ENCODE results near the gene BUD31. TPM values are rescaled to one million over a fixed set of nuclear protein-coding genes. Genes with fewer than 3 reads are reported as not detected.
A peak's percentile ranks its signal among the peaks of the same experiment; 100 is the strongest.
"Not testable (repeated sequence)": the region's sequence is repeated elsewhere in the genome, so short reads cannot be mapped to it uniquely, and the experiment has no call there.

BUD31 gene
- total RNA-seq, 4 donors from 2014 or later = 44.7 to 82.0 (median 58.4) TPM

DNA sequence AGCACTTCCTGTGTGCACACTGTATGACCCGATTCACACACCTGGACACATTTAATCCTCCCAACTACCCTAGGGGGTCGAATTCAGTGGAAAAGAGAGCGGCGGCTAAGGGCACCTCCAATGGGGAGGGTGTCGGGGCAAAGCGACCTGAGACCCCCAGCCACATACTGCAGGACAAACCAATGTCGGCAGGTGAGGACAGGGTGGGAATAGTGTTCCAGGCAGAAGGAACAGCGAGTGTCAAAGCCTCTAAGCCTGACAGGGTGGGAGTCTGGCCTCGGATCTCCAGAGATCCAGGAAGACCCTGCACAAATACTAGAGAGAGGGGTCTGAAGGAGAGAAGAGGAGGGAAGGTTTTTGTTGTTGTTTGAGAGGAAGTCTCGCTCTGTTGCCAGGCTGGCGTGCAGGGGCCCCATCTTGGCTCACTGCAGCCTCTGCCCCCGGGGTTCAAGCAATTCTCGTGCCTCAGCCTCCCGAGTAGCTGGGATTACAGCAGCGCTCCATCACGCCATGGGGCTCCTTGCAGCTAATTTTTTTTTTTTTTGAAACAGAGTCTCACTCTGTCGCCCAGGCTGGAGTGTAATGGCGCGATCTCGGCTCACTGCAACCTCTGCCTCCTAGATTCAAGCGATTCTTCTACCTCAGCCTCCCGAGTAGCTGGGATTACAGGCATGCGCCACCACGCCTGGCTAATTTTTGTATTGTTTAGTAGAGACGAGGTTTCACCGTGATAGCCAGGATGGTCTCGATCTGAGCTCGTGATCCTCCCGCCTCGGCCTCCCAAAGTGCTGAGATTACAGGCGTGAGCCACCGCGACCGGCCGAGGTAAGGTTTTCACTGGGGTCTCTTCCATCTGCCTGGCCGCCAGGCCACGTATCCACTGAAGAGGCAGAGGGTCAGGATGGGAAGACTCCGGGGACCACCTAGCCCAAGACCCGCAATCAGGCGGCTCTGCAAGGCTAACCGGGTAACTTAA lies 35.4 kb upstream of the BUD31 start:
- H3K27me3 ChIP-seq = no peaks in the 10 kb centered on the region
- TF ChIP-seq POLR2A (IDR thresholded peaks at IDR 0.05) = no peak
- TF ChIP-seq, protein P1, sequence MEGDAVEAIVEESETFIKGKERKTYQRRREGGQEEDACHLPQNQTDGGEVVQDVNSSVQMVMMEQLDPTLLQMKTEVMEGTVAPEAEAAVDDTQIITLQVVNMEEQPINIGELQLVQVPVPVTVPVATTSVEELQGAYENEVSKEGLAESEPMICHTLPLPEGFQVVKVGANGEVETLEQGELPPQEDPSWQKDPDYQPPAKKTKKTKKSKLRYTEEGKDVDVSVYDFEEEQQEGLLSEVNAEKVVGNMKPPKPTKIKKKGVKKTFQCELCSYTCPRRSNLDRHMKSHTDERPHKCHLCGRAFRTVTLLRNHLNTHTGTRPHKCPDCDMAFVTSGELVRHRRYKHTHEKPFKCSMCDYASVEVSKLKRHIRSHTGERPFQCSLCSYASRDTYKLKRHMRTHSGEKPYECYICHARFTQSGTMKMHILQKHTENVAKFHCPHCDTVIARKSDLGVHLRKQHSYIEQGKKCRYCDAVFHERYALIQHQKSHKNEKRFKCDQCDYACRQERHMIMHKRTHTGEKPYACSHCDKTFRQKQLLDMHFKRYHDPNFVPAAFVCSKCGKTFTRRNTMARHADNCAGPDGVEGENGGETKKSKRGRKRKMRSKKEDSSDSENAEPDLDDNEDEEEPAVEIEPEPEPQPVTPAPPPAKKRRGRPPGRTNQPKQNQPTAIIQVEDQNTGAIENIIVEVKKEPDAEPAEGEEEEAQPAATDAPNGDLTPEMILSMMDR (IDR thresholded peaks at IDR 0.05) = no peak
- peaks cover 0 to 10% (median 0%) of the 10 kb centered on the region in 3 donors for H3K36me3 ChIP-seq
- DNase-seq = no peak
- peak overlapping the region; percentile 86 to 99 (median 90) for H3K4me3 ChIP-seq
- peak overlapping the region; percentile 92 to 99 (median 98) for H3K27ac ChIP-seq
- peaks cover 0 to 18% (median 4%) of the 10 kb centered on the region in 4 donors for H3K4me1 ChIP-seq
- H3K9me3 ChIP-seq = no peaks in the 10 kb centered on the region

DNA sequence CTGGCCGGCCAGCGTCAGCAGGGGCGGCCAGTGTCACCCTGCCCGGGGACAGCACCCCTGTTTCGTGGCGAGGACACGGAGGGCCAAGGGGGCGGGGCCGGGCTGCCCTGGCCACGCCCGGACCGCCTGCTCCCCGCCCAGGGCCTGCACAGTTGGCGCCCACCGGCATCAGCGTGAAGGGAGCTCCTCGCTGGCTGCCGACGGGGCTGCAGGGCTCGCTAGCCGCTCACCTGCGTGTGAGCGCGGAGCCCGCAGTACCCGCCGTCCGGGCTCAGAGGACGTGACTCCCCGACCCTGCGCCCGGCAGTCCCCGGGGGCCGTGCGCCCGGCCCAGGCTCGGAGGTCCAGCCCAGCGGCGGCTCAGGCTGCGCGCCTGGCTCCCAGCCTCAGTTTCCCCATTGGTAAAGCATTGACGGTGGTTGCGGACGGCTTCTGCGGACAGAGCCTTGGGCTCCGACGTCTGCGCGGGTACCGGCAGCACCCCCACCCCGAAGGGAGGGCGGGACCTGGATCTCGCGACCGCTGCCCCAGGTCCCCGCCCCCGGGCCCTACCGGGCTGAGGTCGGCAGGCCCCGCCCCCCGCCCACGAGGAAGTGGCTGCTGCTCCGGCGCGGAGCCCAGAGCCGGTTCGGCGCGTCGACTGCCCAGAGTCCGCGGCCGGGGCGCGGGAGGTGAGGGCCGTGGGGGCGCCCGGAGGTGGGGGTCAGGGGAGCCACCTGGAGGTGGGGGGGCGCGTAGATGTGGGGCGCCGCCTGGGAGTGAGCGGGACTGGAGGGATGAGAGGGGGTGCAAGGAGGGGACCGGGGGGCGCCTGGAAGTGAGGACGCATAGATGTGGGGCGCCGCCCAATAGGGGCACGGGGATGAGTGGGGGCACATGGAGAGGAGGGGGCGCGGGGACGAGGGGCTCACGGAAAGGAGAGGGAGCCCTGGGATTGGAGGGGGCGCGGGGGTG lies 34.4 kb upstream of the BUD31 start, which contains the start of gene ARPC1B:
ARPC1B (plus strand) TSS at position 620 of the 954 bp plus-strand sequence. CDS start 10,985 bp downstream, outside the sequence.
- peak within 1 kb of the TSS; percentile 92 to 99 (median 98) for H3K27ac ChIP-seq
- peak; percentile 91 to 95 (median 91) for DNase-seq
- H3K36me3 ChIP-seq = peaks cover 0 to 8% (median 0%) of the 10 kb centered on the region in 3 donors
- H3K27me3 ChIP-seq = no peaks in the 10 kb centered on the region
- TF ChIP-seq, protein P1 (IDR thresholded peaks at IDR 0.05) = no peak
- TF ChIP-seq POLR2A (IDR thresholded peaks at IDR 0.05) = peak; percentile 63 to 89
- peak within 1 kb of the TSS; percentile 86 to 99 (median 90) for H3K4me3 ChIP-seq
- peaks cover 0 to 25% (median 7%) of the 10 kb centered on the region in 4 donors for H3K4me1 ChIP-seq
- H3K9me3 ChIP-seq = no peaks in the 10 kb centered on the region

DNA sequence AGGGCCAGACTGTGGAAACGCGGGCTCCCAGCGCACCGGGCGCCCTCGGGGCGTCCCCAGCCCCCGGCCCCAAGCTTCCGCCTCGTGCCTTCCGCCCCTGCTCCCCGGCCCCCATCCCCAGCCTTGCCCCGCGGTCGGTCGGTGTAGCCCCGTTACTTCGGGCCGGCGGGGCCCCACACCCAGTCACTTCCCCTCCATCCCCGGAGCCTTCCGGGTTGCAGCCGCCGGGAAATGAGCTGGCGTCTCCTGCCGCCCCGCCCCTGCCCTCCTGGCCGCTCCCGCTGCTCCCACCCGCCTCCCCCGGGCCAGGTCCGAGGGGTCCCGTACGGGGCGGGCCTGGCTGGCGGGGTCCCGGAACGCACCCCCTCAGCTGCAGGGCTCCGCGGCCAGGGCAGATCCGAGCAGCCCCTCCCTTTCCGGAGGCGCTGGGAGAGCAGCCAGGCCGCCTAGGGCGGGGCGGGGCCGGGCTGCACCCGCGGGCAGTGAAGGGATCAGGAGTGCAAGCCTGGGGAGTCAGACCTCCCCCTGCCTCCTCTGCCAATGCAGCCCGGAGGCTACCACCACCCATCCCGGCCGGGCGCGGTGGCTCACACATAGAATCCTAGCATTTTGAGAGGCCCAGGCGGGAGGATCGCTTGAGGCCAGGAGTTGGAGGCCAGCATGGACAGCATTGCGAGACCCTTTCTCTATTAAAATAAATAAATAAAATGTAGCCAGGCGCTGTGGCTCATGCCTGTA lies 33.5 kb upstream of the BUD31 start:
- peak overlapping the region; percentile 86 to 99 (median 90) for H3K4me3 ChIP-seq
- H3K27ac ChIP-seq = peak overlapping the region; percentile 92 to 99 (median 98)
- peak; percentile 80 to 93 (median 91) for DNase-seq
- H3K9me3 ChIP-seq = no peaks in the 10 kb centered on the region
- no peaks in the 10 kb centered on the region for H3K27me3 ChIP-seq
- peaks cover 0 to 33% (median 14%) of the 10 kb centered on the region in 4 donors for H3K4me1 ChIP-seq
- TF ChIP-seq, protein P1 (IDR thresholded peaks at IDR 0.05) = no peak
- peak; percentile 85 to 87 for TF ChIP-seq POLR2A (IDR thresholded peaks at IDR 0.05)
- H3K36me3 ChIP-seq = peaks cover 0 to 8% (median 0%) of the 10 kb centered on the region in 3 donors

DNA sequence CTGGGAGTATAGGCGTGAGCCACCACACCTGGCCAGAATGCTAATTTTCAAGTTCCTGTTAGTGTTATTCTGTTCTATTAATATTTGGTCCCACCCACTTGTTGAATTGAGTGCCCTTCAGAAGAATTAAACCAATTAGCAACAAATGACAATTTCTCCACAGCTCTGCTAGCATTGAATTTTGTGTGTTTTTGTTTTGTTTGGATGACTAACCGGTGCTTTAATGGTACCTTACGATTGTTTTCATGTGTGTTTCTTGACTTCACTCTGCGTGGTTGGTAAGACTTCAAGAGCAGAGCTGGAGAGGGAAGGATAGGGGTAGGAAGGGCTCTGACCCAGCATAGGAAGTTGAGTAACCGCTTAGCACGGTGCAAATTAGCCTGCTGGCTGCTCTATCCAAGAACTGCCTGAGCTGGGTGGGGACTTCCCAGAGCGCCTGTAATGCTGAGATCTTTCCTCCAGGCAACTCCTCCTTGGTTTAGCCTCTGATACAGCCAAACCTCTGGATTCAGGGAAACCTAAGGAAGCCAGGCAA lies 29.7 kb upstream of the BUD31 start:
- H3K4me1 ChIP-seq = peaks cover 0 to 52% (median 28%) of the 10 kb centered on the region in 4 donors

DNA sequence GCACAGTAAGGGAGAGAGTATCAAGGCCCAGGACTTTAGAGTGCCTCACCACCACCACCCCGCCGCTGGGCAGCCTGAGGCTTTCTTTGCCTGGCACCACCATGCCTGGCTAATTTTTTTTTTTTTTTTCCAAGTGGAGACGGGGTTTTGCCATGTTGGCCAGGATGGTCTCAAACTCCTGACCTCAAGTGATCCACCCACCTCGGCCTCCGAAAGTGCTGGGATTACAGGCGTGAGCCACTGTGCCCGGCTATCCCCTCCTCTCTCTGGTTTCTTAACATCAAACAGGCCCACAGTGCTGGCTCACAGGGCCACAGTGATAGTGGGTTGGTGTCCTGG lies 29.1 kb upstream of the BUD31 start:
- H3K4me3 ChIP-seq = peak overlapping the region in 3 of 4 donors; percentile 20 to 30 (median 23)
- peaks cover 0 to 52% (median 28%) of the 10 kb centered on the region in 4 donors for H3K4me1 ChIP-seq
- H3K9me3 ChIP-seq, H3K27me3 ChIP-seq, DNase-seq: not testable (repeated sequence)
- H3K36me3 ChIP-seq = peaks cover 0 to 20% (median 0%) of the 10 kb centered on the region in 3 donors
- H3K27ac ChIP-seq = peak overlapping the region; percentile 79 to 90 (median 82)

More for the DNA sequence above, 29.7 kb upstream of the BUD31 start:
- Histone ChIP-seq H3K36me3 (peaks cover 0 to 20% (median 0%) of the 10 kb centered on the region in 3 donors), H3K27ac (peak overlapping the region; percentile 79 to 90 (median 82)), H3K27me3 (no peaks in the 10 kb centered on the region), H3K4me3 (peak overlapping the region in 2 of 4 donors; percentile 23 to 30), H3K9me3 (no peaks in the 10 kb centered on the region)
- TF ChIP-seq, protein P1 (IDR thresholded peaks at IDR 0.05) = peak in 1 of 6 experiments; percentile 11
- no peak for TF ChIP-seq POLR2A (IDR thresholded peaks at IDR 0.05)
- DNase-seq = peak in 2 of 3 donors; percentile 59 to 75

Data from Peyer's patch (tissue), 4 donors.